ENCODE data around the gene OMG.
"Not testable (repeated sequence)": the region's sequence is repeated elsewhere in the genome, so short reads cannot be mapped to it uniquely, and the experiment has no call there.

The OMG gene

DNA sequence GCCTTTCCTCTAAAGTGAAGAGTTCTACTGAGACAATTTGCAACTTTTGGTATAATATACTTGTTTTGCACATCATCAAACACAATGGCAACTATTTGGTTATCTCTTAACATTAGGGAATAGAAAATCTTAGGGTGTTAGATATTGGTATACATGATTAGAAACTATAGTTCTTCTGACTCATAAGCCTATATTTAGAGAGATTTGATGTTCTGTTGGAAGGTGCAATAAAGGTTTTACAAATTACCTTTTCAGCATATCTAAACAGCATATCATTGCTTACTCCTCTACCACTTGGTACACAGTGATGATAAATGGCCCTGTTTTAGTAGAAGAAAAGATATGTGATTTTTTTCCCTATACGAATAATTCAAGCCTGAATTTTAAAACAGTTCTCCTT, 10.6 kb upstream of the OMG start:
- no peak for DNase-seq

DNA sequence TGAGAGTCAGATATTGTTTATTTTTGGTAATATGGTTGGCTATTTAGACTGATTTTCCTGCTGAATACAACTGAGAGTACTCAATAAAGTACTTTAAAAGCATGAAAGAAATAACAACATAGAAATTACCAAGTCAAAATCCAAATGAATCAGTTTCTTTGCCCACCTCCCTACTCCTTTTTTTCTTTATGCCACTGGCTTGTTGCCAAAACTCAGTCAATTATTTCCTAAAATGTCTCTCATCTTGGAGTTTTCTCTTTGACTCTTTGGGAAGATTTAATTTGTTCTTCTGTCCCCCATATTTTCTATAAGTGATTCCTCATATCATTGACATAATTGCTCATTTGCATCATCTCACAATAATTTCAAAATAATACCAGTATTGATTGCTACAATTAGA, 2.6 kb upstream of the OMG start:
- DNase-seq, result no peak

- DNase-seq, result no peak
Observed at GRCh38 chr17:31296142-31296541, 897 bp downstream of the OMG start.

DNA sequence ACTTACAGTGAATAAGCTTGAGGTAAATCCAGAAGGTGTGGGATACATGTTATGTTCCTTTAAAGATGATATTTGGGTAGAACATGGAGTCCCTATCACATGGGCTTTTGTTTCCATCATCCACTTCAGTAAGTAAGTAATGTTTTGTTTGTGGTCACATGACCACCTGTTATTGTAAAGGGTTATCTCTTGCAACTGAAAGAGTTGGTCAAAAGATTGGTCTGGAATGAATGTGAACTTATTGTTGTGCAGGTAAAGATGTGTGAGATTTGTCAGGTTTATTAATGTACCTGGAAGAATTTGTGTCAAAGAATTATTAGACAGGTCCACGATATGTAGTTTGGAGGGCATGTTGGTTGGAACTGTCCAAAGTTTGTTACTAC, 1.6 kb downstream of the OMG start:
- DNase-seq, result no peak

DNA sequence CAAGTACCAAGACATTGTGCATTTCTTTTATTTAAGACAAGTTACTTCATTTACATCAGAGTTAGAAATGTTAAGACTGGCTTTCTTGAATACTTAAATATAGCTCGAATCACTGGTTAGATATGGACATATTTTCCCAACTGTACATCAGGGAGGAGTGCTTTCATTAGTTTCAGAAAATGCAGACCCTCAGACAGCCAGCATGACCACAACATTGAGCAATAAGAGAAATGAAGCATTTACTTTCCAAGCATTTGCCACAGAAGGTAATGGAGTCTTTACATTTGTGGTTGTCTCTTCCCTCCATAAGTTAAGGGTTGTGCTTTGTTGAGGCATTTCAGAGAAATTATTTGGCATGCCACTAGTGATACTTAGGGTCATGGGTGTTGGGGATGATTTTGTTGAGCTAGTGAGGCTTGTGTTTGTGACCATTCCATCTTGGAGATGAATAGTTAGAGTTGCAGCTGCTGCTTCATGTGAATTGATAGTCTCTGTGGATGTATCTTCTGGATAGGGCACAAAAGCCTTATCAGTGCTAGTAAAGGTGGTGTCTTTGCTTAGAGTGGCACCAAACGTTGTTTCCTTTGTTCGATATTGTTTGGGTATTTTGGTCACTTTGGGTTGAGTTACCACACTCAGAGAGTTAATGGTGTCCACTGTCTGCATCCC, 2.1 kb downstream of the OMG start:
- DNase-seq, result no peak

- no peak for DNase-seq
Observed at GRCh38 chr17:31294231-31294630, 2.8 kb downstream of the OMG start.

- DNase-seq, result no peak
Observed at GRCh38 chr17:31293581-31293980, 3.5 kb downstream of the OMG start.

- no peak for DNase-seq
Observed at GRCh38 chr17:31291820-31292219, 5.2 kb downstream of the OMG start.

DNA sequence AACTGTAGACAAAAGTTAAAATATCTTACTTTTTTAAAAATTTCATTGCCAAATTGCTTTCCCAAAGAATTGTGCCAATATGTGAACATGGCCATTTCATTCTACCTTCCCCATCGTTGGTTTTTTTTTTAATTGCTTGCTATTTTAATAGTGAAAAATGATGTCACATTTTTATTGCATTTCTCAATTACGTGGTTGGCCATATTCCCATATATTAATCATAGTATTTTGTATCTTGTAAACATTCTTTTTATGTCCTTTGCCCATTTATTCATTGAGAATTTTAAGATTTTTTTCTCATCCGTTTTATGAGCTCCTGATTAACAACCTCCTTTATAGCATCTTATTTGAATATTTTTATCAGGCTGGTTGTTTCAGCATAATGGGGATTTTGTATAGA, 7.2 kb downstream of the OMG start:
- DNase-seq, result no peak

DNA sequence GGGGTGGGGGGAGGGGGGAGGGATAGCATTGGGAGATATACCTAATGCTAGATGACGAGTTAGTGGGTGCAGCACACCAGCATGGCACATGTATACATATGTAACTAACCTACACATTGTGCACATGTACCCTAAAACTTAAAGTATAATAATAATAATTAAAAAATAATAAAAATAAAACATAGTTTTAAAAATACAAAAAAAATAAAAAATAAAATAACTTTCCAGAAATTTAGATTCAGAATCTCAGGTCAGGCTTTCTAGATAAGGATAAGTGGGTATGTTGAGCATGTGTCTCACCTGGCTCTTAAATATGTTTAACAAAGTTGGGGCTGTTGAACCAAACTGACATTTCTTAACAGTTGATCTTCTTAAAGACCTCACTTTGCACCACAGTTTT, 9.1 kb downstream of the OMG start:
- not testable (repeated sequence) for DNase-seq

GRCh38 chr17:31286587-31286986, 10.5 kb downstream of the OMG start:
- DNase-seq, result no peak

DNA sequence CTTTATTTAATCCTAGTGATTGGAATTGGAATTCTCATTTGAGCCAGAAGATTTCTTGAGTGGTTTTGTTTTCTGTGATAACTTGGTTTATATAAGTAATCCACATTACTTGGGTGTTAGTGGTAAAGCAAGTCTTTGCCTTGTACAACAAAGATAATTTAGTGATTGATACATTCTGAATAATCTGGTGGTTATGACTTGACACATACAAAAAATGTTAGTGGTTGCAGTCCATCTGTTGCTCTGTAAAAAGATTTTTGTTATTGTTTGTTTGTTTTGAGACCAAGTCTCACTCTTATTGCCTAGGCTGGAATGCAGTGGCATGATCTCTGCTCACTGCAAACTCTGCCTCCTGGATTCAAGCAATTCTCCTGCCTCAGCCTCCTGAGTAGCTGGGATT, 13.2 kb downstream of the OMG start:
- no peak for DNase-seq

- DNase-seq, result no peak
Observed at GRCh38 chr17:31281061-31281460, 16.0 kb downstream of the OMG start.

DNA sequence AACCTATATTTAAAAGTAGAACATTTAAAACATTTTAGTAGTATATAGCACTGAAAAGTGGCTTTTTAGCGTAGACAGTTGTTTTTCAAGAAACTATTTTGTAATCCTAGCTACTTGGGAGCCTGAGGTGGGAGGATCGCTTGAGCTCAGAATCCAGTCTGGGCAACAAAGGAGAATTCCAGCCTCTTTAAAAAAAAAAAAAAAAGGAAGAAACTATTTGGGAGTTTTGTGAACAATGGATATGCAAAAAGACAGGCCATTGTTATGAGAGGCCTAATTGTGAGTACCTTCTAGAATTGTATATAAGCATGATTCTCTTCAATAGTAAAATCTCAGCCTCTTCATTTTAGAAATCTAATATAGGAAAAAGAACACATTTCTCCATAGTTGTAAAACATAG, 17.6 kb downstream of the OMG start:
- DNase-seq, result no peak

DNA sequence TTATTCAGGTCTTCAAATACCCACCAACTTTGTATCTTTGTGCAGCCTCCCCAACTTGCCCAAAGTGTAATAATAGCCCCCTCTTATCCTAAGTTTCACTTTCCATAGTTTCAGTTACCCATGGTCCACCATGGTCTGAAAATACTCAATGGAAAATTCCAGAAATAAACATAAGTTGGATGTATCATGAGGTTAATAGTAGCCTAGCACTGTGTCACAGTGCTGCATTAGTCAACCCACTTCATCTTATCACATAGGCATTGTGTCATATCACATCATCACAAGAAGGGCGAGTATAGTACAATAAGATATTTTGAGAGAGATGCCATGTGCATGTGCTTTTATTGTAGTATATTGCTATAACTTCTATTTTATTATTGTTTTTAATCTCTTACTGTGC, 21.9 kb downstream of the OMG start:
- DNase-seq, result no peak

- no peak for DNase-seq
Observed at GRCh38 chr17:31274252-31274651, 22.8 kb downstream of the OMG start.

GRCh38 chr17:31273516-31273915, 23.5 kb downstream of the OMG start:
- DNase-seq, result no peak

DNA sequence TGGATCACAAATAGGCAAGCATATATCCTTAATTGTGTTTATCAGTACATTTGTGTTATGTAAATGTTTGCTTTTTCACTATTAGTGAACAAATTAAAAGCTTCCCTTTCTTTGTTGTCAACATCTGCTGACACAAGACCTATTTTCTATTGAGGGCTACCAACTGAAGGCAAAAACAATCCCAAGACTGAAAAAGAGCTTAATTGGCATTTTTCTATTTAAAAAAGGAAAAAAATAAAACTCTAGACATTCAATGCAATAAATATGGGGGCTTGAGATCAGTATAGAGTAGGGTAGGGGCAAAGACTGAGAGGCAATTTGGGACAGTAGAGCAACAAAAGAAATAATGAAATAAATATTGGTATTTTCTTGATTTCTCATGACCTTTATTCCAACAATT, 24.2 kb downstream of the OMG start:
- DNase-seq, result no peak

- no peak for DNase-seq
Observed at GRCh38 chr17:31272236-31272635, 24.8 kb downstream of the OMG start.

DNA sequence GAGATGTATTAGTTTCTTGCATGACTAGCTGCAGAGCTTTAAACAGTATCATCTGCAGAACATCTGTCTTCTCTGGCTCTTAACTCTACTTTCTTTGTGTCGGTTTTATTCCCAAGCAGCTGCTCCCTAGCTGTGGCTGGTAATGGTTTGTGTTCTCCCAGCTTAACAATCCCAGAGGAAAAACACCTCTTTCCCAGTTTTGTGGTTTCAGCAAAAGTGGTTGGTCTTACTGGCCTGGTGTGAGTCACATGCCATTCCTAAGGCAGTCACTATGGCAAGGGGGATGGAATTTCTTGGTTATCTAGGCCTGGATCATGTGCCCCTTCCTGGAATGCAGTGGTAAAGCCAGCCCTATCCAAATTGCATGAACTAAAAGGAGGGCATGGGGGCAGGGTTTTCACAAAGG, 27.5 kb downstream of the OMG start:
- no peak for DNase-seq

- DNase-seq, result no peak
Observed at GRCh38 chr17:31269036-31269577, 27.9 kb downstream of the OMG start.

GRCh38 chr17:31266042-31266441, 31.0 kb downstream of the OMG start:
- DNase-seq, result no peak

- DNase-seq, result not testable (repeated sequence)
Observed at GRCh38 chr17:31262923-31263322, 34.1 kb downstream of the OMG start.

DNA sequence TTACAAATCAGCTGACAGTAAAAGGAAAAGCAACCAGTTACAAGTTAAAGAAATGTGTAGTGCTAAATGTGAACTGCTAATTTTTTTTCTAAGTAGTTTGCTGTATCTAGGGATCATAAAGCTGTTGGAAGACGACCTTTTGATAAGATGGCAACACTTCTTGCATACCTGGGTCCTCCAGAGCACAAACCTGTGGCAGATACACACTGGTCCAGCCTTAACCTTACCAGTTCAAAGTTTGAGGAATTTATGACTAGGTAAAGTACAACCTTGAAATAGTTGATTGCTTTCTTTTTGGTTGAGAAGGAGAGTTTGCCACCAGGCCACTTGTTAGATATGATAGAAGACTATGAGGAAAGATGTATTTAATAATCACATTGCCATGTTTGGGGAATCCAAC, 35.4 kb downstream of the OMG start:
- DNase-seq, result no peak

- DNase-seq, result no peak
Observed at GRCh38 chr17:31260151-31260550, 36.9 kb downstream of the OMG start.
